Myocyte (in vitro differentiated cells): ENCODE measurements around the gene LZTS2. TPM values are rescaled to one million over a fixed set of nuclear protein-coding genes. Genes with fewer than 3 reads are reported as not detected.

Experiments
- DNase-seq: peaks from one replicate; pipeline ENCODE4 v3.0.0-alpha.2; 2012; ENCODE audit warnings: low read depth
- total RNA-seq: library from RNA; depleted of rRNA; stranded (reverse); fragments of >200 nt; gene quantifications from 2 replicates; pipeline ENCODE4 v1.2.3, GENCODE V29; 2014

Gene LZTS2
- total RNA-seq, 1 donor from 2014 or later = 134 TPM

GRCh38 chr10:101013365-101013825, 13.8 kb downstream of the LZTS2 start:
- no peak for DNase-seq

GRCh38 chr10:101014230-101014884, 14.7 kb downstream of the LZTS2 start:
- peak; percentile 75 for DNase-seq

- peak; percentile 71 for DNase-seq
These were observed 15.5 kb downstream of the LZTS2 start for GRCh38 chr10:101014966-101015581.

GRCh38 chr10:101015582-101015973, 16.0 kb downstream of the LZTS2 start:
- DNase-seq = no peak

GRCh38 chr10:101016814-101017213, 17.2 kb downstream of the LZTS2 start:
- no peak for DNase-seq

- no peak for DNase-seq
These were observed 18.6 kb downstream of the LZTS2 start for GRCh38 chr10:101018118-101018599.

- peak; percentile 93 for DNase-seq
These were observed 19.2 kb downstream of the LZTS2 start for GRCh38 chr10:101018600-101019439.

GRCh38 chr10:101019440-101019703, 19.8 kb downstream of the LZTS2 start:
- DNase-seq = no peak

GRCh38 chr10:101020427-101021075, 20.9 kb downstream of the LZTS2 start:
- no peak for DNase-seq

- DNase-seq = peak; percentile 65
These were observed 21.6 kb downstream of the LZTS2 start for GRCh38 chr10:101021239-101021638.

- DNase-seq = no peak
These were observed 22.2 kb downstream of the LZTS2 start for GRCh38 chr10:101021692-101022251.

- no peak for DNase-seq
These were observed 23.5 kb downstream of the LZTS2 start for GRCh38 chr10:101022967-101023705.

GRCh38 chr10:101027106-101027720, 27.6 kb downstream of the LZTS2 start:
- DNase-seq = no peak

- DNase-seq = peak; percentile 73
These were observed 29.1 kb downstream of the LZTS2 start for GRCh38 chr10:101028446-101029337.

- no peak for DNase-seq
These were observed 30.1 kb downstream of the LZTS2 start for GRCh38 chr10:101029520-101030295.

- DNase-seq = no peak
These were observed 31.0 kb downstream of the LZTS2 start for GRCh38 chr10:101030496-101031127.

GRCh38 chr10:101031128-101031795, 31.7 kb downstream of the LZTS2 start, which contains the start of the genes PDZD7 and SFXN3:
PDZD7 (minus strand) TSS chr10:101031129; CDS start chr10:101030219, 910 bp downstream.
SFXN3 (plus strand) TSS chr10:101031234; CDS start chr10:101034695, 3,461 bp downstream.
- DNase-seq = peak; percentile 92
